ENCODE results near the gene THUMPD3.

- TF ChIP-seq CTCF (IDR thresholded peaks at IDR 0.05; ENCODE audit: insufficient read depth, low read depth, low read length) (no peak), EZH2 (IDR thresholded peaks at IDR 0.05; ENCODE audit: insufficient read depth, low read length) (no peak)
These were observed 39.8 kb downstream of the THUMPD3 start for GRCh38 chr3:9402410-9403228.

Data from astrocyte (in vitro differentiated cells and primary cell).